ENCODE results near the gene CFLAR. TPM values are rescaled to one million over a fixed set of nuclear protein-coding genes. Genes with fewer than 3 reads are reported as not detected.

CFLAR gene
- total and polyA plus RNA-seq, 4 donors = 24.4 to 169 (median 45.5) TPM

DNA sequence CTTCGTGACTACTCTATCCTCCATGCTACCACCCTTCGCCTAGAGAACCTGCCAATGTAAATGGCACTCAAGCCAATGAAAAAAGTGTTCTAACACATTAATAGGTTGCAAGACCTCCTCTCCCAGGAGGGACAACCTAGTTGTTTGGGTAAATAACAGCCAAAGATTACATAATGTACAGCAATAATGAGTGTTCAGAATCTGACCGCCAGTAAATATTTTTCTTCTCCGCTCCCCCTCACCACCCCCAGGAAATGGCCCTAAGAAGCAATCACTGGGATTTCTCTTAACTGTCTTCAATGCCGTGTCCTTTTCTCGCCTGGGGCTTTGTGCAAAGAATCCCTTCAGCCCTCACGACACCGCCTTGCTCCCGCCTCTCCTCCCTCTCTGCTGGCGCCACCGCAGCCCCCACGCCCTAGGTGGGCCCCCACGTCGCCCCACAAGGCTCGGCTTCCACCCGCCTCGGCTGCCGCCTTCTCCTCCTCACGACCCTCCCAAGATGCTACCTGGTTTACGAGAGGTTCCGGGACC, 45.0 kb upstream of the CFLAR start:
- Histone ChIP-seq H3K27me3 (ENCODE audit: control insufficient read depth in 4 of 4, insufficient read depth in 4 of 4, low read length in 3 of 4) (no peaks in the 10 kb centered on the region), H3K9me3 (ENCODE audit: control insufficient read depth in 4 of 4, low read length in 3 of 4) (no peaks in the 10 kb centered on the region), H3K27ac (ENCODE audit: low read depth in 1 of 2, low read length in 2 of 2) (peak overlapping the region; percentile 94 to 96), H3K9ac (ENCODE audit: low read depth in 1 of 2, low read length in 2 of 2) (peak overlapping the region; percentile 55 to 100), H3K4me1 (ENCODE audit: control insufficient read depth in 4 of 4, insufficient read depth in 4 of 4, low read length in 3 of 4) (peaks cover 5 to 41% (median 37%) of the 10 kb centered on the region in 4 donors), H3K36me3 (ENCODE audit: control insufficient read depth in 4 of 4, insufficient read depth in 3 of 4, low read depth in 1 of 4, low read length in 3 of 4) (no peaks in the 10 kb centered on the region), H3K4me3 (ENCODE audit: low read depth in 1 of 3, low read length in 3 of 3) (peak overlapping the region; percentile 88 to 100 (median 90))
- peak; percentile 23 for TF ChIP-seq FOXA2 (IDR thresholded peaks at IDR 0.05)
- no peak for TF ChIP-seq GABPA (IDR thresholded peaks at IDR 0.05 in 1 of 2, conservative IDR thresholded peaks at IDR 0.05 in 1 of 2)
- TF ChIP-seq HNF4A (conservative IDR thresholded peaks at IDR 0.05) = no peak
- under 1% methylated on average over 21 of the region's 21 CpGs for WGBS
- DNase-seq (ENCODE audit: low spot score) = no peak

DNA sequence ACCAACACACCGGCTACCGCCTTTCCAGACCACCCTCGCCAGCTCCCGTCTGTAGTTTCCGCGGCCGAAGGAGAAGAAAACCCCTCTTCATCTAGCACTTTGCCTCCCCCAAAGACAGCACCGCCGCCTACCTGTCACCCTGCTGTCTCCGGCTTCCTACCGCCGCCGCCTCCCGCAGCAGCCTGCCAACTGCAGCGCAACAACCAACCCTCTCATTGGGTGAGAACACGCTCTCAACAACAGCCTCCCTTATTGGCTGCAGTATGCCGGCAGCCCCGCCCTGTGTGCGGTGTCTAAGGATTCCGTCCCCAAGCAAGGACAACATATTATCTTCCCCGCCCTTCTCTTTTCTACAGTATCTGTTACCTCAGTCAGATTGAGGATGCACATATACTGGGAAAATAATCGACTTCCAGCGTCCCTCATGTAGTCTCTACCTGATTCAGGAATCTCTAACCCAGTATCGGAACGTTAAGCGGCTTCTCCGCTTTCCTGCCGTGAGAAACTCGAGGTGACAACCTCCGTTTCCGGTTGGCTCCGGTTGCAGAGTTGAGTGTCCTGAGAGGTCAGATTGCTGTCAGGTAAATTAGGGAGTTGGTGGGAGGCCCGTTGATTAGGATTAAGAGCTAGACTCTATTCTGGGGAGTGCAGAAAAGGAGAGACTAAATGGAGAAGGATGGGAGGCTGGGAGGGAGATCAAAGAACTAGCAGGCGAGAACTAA, 44.3 kb upstream of the CFLAR start, which contains the start of the genes HYCC2 and NDUFB3:
Gene HYCC2, minus strand, starts transcription at position 193 of the 722 bp plus-strand sequence. CDS start 47,662 bp downstream, outside the sequence.
Gene NDUFB3, plus strand, starts transcription at position 523 of the 722 bp plus-strand sequence. CDS start 6,882 bp downstream, outside the sequence.
- H3K27me3 ChIP-seq (ENCODE audit: control insufficient read depth in 4 of 4, insufficient read depth in 4 of 4, low read length in 3 of 4) = no peaks in the 10 kb centered on the region
- peak; percentile 94 for DNase-seq (ENCODE audit: low spot score)
- H3K9me3 ChIP-seq (ENCODE audit: control insufficient read depth in 4 of 4, low read length in 3 of 4) = no peaks in the 10 kb centered on the region
- peak within 1 kb of the TSS; percentile 88 to 100 (median 90) for H3K4me3 ChIP-seq (ENCODE audit: low read depth in 1 of 3, low read length in 3 of 3)
- no peaks in the 10 kb centered on the region for H3K36me3 ChIP-seq (ENCODE audit: control insufficient read depth in 4 of 4, insufficient read depth in 3 of 4, low read depth in 1 of 4, low read length in 3 of 4)
- H3K27ac ChIP-seq (ENCODE audit: low read depth in 1 of 2, low read length in 2 of 2) = peak within 1 kb of the TSS; percentile 94 to 96
- WGBS = under 1% methylated on average over 34 of the region's 34 CpGs
- peak within 1 kb of the TSS; percentile 55 to 100 for H3K9ac ChIP-seq (ENCODE audit: low read depth in 1 of 2, low read length in 2 of 2)
- TF ChIP-seq FOXA2 (IDR thresholded peaks at IDR 0.05) (no peak), HNF4A (conservative IDR thresholded peaks at IDR 0.05) (peak in 1 of 2 donors; percentile 29), EGR1 (IDR thresholded peaks at IDR 0.05; ENCODE audit: low read depth in 2 of 2) (peak; percentile 35 to 63), RXRA (IDR thresholded peaks at IDR 0.05) (peak; percentile 57 to 79), HNF4G (IDR thresholded peaks at IDR 0.05) (peak; percentile 18), GABPA (IDR thresholded peaks at IDR 0.05 in 1 of 2, conservative IDR thresholded peaks at IDR 0.05 in 1 of 2) (peak; percentile 99), RAD21 (IDR thresholded peaks at IDR 0.05) (peak; percentile 47 to 58), YY1 (IDR thresholded peaks at IDR 0.05) (peak; percentile 76), NR2F2 (IDR thresholded peaks at IDR 0.05) (peak; percentile 90), JUND (IDR thresholded peaks at IDR 0.05) (peak in 1 of 2 donors; percentile 37), TAF1 (conservative IDR thresholded peaks at IDR 0.05) (peak; percentile 36), SP1 (IDR thresholded peaks at IDR 0.05) (peak; percentile 94), FOXA1 (IDR thresholded peaks at IDR 0.05) (peak; percentile 60)
- TF ChIP-seq, protein P1, sequence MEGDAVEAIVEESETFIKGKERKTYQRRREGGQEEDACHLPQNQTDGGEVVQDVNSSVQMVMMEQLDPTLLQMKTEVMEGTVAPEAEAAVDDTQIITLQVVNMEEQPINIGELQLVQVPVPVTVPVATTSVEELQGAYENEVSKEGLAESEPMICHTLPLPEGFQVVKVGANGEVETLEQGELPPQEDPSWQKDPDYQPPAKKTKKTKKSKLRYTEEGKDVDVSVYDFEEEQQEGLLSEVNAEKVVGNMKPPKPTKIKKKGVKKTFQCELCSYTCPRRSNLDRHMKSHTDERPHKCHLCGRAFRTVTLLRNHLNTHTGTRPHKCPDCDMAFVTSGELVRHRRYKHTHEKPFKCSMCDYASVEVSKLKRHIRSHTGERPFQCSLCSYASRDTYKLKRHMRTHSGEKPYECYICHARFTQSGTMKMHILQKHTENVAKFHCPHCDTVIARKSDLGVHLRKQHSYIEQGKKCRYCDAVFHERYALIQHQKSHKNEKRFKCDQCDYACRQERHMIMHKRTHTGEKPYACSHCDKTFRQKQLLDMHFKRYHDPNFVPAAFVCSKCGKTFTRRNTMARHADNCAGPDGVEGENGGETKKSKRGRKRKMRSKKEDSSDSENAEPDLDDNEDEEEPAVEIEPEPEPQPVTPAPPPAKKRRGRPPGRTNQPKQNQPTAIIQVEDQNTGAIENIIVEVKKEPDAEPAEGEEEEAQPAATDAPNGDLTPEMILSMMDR (IDR thresholded peaks at IDR 0.05; ENCODE audit: low read depth, low read length, missing input control) = peak; percentile 29
- TF ChIP-seq, protein P2, sequence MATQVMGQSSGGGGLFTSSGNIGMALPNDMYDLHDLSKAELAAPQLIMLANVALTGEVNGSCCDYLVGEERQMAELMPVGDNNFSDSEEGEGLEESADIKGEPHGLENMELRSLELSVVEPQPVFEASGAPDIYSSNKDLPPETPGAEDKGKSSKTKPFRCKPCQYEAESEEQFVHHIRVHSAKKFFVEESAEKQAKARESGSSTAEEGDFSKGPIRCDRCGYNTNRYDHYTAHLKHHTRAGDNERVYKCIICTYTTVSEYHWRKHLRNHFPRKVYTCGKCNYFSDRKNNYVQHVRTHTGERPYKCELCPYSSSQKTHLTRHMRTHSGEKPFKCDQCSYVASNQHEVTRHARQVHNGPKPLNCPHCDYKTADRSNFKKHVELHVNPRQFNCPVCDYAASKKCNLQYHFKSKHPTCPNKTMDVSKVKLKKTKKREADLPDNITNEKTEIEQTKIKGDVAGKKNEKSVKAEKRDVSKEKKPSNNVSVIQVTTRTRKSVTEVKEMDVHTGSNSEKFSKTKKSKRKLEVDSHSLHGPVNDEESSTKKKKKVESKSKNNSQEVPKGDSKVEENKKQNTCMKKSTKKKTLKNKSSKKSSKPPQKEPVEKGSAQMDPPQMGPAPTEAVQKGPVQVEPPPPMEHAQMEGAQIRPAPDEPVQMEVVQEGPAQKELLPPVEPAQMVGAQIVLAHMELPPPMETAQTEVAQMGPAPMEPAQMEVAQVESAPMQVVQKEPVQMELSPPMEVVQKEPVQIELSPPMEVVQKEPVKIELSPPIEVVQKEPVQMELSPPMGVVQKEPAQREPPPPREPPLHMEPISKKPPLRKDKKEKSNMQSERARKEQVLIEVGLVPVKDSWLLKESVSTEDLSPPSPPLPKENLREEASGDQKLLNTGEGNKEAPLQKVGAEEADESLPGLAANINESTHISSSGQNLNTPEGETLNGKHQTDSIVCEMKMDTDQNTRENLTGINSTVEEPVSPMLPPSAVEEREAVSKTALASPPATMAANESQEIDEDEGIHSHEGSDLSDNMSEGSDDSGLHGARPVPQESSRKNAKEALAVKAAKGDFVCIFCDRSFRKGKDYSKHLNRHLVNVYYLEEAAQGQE (IDR thresholded peaks at IDR 0.05) = no peak
- TF ChIP-seq, protein P3, sequence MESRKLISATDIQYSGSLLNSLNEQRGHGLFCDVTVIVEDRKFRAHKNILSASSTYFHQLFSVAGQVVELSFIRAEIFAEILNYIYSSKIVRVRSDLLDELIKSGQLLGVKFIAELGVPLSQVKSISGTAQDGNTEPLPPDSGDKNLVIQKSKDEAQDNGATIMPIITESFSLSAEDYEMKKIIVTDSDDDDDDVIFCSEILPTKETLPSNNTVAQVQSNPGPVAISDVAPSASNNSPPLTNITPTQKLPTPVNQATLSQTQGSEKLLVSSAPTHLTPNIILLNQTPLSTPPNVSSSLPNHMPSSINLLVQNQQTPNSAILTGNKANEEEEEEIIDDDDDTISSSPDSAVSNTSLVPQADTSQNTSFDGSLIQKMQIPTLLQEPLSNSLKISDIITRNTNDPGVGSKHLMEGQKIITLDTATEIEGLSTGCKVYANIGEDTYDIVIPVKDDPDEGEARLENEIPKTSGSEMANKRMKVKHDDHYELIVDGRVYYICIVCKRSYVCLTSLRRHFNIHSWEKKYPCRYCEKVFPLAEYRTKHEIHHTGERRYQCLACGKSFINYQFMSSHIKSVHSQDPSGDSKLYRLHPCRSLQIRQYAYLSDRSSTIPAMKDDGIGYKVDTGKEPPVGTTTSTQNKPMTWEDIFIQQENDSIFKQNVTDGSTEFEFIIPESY (IDR thresholded peaks at IDR 0.05) = peak; percentile 64
- TF ChIP-seq, protein P4, sequence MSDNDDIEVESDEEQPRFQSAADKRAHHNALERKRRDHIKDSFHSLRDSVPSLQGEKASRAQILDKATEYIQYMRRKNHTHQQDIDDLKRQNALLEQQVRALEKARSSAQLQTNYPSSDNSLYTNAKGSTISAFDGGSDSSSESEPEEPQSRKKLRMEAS (IDR thresholded peaks at IDR 0.05) = peak; percentile 82
- TF ChIP-seq, protein P5, sequence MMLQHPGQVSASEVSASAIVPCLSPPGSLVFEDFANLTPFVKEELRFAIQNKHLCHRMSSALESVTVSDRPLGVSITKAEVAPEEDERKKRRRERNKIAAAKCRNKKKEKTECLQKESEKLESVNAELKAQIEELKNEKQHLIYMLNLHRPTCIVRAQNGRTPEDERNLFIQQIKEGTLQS (IDR thresholded peaks at IDR 0.05) = peak; percentile 41
- peaks cover 7 to 43% (median 39%) of the 10 kb centered on the region in 4 donors for H3K4me1 ChIP-seq (ENCODE audit: control insufficient read depth in 4 of 4, insufficient read depth in 4 of 4, low read length in 3 of 4)
